Measurements from ENCODE around the gene ASF1A.

DNA sequence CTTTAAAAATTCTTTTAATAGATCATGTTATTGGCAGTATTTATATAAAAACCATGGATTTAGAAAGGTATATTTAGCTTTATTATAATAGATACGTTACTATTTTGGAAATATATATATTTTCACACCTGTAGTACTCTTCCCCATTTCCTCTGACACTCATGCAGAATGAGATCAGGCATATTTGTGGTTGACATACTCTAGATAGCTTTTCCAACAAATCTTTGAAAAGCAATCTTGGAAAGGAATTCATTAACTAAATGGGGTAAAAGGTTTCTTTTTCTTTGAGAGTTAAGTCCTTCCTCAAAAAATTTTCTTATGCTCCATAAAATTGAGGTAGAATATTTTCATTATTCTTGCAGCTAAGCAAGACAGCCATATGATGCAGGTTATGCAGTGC, 14.5 kb downstream of the ASF1A start:
- TF ChIP-seq, protein P1, sequence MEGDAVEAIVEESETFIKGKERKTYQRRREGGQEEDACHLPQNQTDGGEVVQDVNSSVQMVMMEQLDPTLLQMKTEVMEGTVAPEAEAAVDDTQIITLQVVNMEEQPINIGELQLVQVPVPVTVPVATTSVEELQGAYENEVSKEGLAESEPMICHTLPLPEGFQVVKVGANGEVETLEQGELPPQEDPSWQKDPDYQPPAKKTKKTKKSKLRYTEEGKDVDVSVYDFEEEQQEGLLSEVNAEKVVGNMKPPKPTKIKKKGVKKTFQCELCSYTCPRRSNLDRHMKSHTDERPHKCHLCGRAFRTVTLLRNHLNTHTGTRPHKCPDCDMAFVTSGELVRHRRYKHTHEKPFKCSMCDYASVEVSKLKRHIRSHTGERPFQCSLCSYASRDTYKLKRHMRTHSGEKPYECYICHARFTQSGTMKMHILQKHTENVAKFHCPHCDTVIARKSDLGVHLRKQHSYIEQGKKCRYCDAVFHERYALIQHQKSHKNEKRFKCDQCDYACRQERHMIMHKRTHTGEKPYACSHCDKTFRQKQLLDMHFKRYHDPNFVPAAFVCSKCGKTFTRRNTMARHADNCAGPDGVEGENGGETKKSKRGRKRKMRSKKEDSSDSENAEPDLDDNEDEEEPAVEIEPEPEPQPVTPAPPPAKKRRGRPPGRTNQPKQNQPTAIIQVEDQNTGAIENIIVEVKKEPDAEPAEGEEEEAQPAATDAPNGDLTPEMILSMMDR (IDR thresholded peaks at IDR 0.05) = no peak
- TF ChIP-seq POLR2A (IDR thresholded peaks at IDR 0.05) = no peak
